Mesendoderm (in vitro differentiated cells): ENCODE results near the gene BAG3.

Source experiments
- DNase-seq: peaks from one replicate; pipeline ENCODE4 v3.0.0; 2013
- H2AK5ac ChIP-seq: 2 replicates; pipeline ENCODE4 v1.6.1; 2013; ENCODE audit warnings: low read length, inconsistent platforms
- H2BK120ac ChIP-seq: 2 replicates; pipeline ENCODE4 v1.6.1; 2013; ENCODE audit warnings: low read depth, mild to moderate bottlenecking, low read length, moderate library complexity, mixed read lengths
- H2BK15ac ChIP-seq: replicated peaks from 2 replicates; pipeline ENCODE4 v1.6.1; 2013; ENCODE audit warnings: low read depth, mild to moderate bottlenecking, moderate library complexity
- H2BK5ac ChIP-seq: 2 replicates; pipeline ENCODE4 v1.6.1; 2013; ENCODE audit warnings: low read length, inconsistent platforms
- H3K18ac ChIP-seq: 2 replicates; pipeline ENCODE4 v1.6.1; 2013; ENCODE audit warnings: mild to moderate bottlenecking, low read length, mixed read lengths
- H3K23ac ChIP-seq: one replicate; pipeline ENCODE4 v1.6.1; 2013; ENCODE audit warnings: low read length
- H3K27ac ChIP-seq: 2 replicates; pipeline ENCODE4 v1.5.1; 2013; ENCODE audit warnings: low read depth, mild to moderate bottlenecking, inconsistent platforms, low read length, moderate library complexity
- H3K27me3 ChIP-seq: 2 replicates; pipeline ENCODE4 v1.6.1; 2013; ENCODE audit warnings: low read length, control low read depth, mild to moderate bottlenecking, inconsistent platforms; ENCODE audit not compliant: insufficient read depth, poor library complexity
- H3K36me3 ChIP-seq: 2 replicates; pipeline ENCODE4 v1.6.1; 2013; ENCODE audit warnings: low read length, inconsistent platforms; ENCODE audit not compliant: control insufficient read depth, insufficient read depth
- H3K4ac ChIP-seq: one replicate; pipeline ENCODE4 v1.6.1; 2013; ENCODE audit warnings: low read depth, mild to moderate bottlenecking, low read length, moderate library complexity
- H3K4me1 ChIP-seq: 2 replicates; pipeline ENCODE4 v1.6.1; 2013; ENCODE audit warnings: low read depth, low read length, inconsistent platforms; ENCODE audit not compliant: control insufficient read depth
- H3K4me2 ChIP-seq: 2 replicates; pipeline ENCODE4 v1.6.1; 2013; ENCODE audit warnings: low read length
- H3K4me3 ChIP-seq: 2 replicates; pipeline ENCODE4 v1.5.1; 2013; ENCODE audit warnings: mild to moderate bottlenecking, low read length
- H3K56ac ChIP-seq: one replicate; pipeline ENCODE4 v1.6.1; 2013; ENCODE audit warnings: low read length
- H3K79me1 ChIP-seq: 2 replicates; pipeline ENCODE4 v1.6.1; 2013; ENCODE audit warnings: low read length, inconsistent platforms
- H3K79me2 ChIP-seq: 2 replicates; pipeline ENCODE4 v1.6.1; 2013; ENCODE audit warnings: mild to moderate bottlenecking, low read length; ENCODE audit not compliant: control insufficient read depth, insufficient read depth
- H3K9ac ChIP-seq: 2 replicates; pipeline ENCODE4 v1.6.1; 2013; ENCODE audit warnings: low read length, inconsistent platforms
- H4K5ac ChIP-seq: one replicate; pipeline ENCODE4 v1.6.1; 2013; ENCODE audit warnings: low read length
- H4K8ac ChIP-seq: one replicate; pipeline ENCODE4 v1.6.1; 2013; ENCODE audit warnings: low read depth, mild to moderate bottlenecking, control low read depth, low read length, moderate library complexity
- WGBS: extraction: QIAGEN DNeasy Blood & Tissue Kit; methylation state at CpG from one replicate; pipeline ENCODE4 v1.1.7; 2013; ENCODE audit warnings: low lambda C conversion rate, missing lambda C conversion rate; ENCODE audit not compliant: insufficient coverage; ENCODE audit errors: extremely low coverage; 5-methylcytosine and 5-hydroxymethylcytosine counted together

BAG3 gene

DNA sequence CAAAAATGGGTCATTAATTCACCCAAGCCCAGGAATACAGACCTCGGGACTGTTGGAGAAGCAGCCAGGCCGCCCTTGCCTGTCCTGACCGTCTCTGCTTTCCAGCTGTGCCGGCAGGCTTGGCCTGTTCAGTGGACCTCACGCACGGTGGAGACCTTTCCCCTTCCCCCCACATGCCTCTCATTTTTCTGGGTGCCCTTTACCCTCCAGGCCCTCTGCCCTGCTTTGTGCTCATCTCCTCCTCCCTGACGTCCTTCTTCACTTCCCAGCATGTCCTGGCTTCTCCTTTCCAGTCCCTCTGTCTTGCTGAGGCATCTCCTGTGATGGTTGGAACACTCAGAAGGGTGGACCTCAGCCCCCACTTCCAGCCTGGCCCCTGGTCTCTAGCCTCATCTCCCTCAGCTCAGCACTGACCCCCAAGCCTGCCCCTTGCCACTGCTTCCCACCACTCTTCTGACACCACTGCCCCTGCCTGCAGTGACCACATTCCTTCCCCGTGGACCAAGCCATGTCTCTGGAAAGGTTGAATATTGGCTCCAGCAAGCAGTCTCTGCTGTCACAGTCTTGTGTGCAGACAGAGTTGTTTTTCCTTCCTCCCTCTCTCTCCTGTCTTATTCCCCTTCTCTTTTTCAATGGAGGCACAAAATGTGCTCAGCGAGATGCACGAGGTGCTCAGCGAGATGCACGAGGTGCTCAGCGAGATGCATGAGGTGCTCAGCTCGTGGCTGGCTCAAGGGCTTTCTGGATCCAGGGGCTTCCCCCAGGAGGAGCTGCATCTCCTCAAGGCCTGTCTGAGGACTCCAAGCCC is 14.9 kb downstream of the BAG3 start:
- H2BK5ac ChIP-seq: no peak overlapping the region
- no peak overlapping the region for H4K8ac ChIP-seq
- H3K27ac ChIP-seq: no peak overlapping the region
- no peak overlapping the region for H3K4me3 ChIP-seq
- H3K4me1 ChIP-seq: peaks cover 18% of the 10 kb centered on the region
- H3K27me3 ChIP-seq: no peaks in the 10 kb centered on the region
- WGBS: no CpG with 5 or more reads among the region's 14 CpGs
- H2BK15ac ChIP-seq: no peak overlapping the region
- H3K18ac ChIP-seq: no peak overlapping the region
- no peak for DNase-seq
- H3K79me2 ChIP-seq: peaks cover 18% of the 10 kb centered on the region
- H2BK120ac ChIP-seq: no peak overlapping the region
- peaks cover 1% of the 10 kb centered on the region for H3K36me3 ChIP-seq
- no peak overlapping the region for H2AK5ac ChIP-seq
- H3K23ac ChIP-seq: no peak overlapping the region
- H3K56ac ChIP-seq: no peak overlapping the region
- H3K79me1 ChIP-seq: peaks cover 20% of the 10 kb centered on the region
- no peak overlapping the region for H3K4ac ChIP-seq
- H4K5ac ChIP-seq: no peak overlapping the region
- H3K9ac ChIP-seq: no peak overlapping the region
- no peak overlapping the region for H3K4me2 ChIP-seq

GRCh38 chr10:119666709-119667004 is 15.5 kb downstream of the BAG3 start:
- H3K27me3 ChIP-seq: no peaks in the 10 kb centered on the region
- no peak overlapping the region for H4K5ac ChIP-seq
- peaks cover 17% of the 10 kb centered on the region for H3K79me1 ChIP-seq
- H3K79me2 ChIP-seq: peaks cover 14% of the 10 kb centered on the region
- no peak overlapping the region for H2BK15ac ChIP-seq
- no peak overlapping the region for H3K27ac ChIP-seq
- H3K4me3 ChIP-seq: no peak overlapping the region
- H3K36me3 ChIP-seq: peaks cover 1% of the 10 kb centered on the region
- DNase-seq: no peak
- no peak overlapping the region for H3K4me2 ChIP-seq
- H2BK5ac ChIP-seq: no peak overlapping the region
- H2AK5ac ChIP-seq: no peak overlapping the region
- H3K9ac ChIP-seq: no peak overlapping the region
- no peak overlapping the region for H2BK120ac ChIP-seq
- H3K4ac ChIP-seq: no peak overlapping the region
- H4K8ac ChIP-seq: no peak overlapping the region
- no CpG with 5 or more reads among the region's 2 CpGs for WGBS
- H3K23ac ChIP-seq: no peak overlapping the region
- H3K56ac ChIP-seq: no peak overlapping the region
- no peak overlapping the region for H3K18ac ChIP-seq
- H3K4me1 ChIP-seq: peaks cover 18% of the 10 kb centered on the region

DNA sequence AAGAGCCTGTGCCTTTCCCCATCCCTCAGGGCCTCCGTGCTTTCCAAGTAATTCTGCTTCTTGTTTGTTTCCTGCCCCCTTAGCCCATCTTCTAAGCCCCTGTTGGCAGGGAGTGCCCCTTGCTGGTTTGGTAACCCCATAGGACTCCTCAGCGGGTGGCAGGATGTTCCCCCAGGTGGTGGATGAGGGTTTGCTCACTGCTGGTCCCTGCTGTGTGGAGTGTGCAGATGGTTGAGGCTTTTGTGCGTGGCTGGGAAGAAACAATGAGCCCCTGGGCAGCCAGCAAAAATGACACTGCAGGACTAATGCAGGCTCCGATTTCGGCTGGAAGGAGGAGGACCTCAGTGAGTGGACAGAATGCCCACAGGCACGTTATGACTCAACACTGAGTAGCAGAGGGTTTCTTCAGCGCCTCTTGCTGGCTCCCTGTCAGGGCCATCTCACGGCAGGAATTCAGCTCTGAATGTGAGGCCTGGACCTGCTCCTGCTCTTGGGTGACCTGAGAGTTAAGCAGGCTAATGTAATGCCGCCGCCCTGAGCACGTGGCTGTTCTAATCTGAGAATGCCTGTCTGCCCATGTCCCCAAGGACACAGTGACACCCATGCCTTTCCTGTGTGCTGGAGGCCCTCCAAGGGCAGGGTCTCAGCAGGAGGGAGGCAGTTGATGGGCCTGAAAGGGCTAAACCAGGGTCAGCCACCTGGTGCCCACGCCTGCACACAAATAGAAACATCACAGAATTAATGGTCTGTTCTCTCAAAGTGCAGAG is 16.6 kb downstream of the BAG3 start:
- Histone ChIP-seq H3K56ac (peak overlapping the region; percentile 2), H2BK5ac (no peak overlapping the region), H3K79me1 (peaks cover 14% of the 10 kb centered on the region), H3K79me2 (peaks cover 12% of the 10 kb centered on the region), H3K4me3 (no peak overlapping the region), H4K8ac (no peak overlapping the region), H3K27me3 (no peaks in the 10 kb centered on the region), H3K36me3 (peaks cover 1% of the 10 kb centered on the region), H3K4ac (no peak overlapping the region), H3K4me1 (peaks cover 18% of the 10 kb centered on the region), H2BK120ac (no peak overlapping the region), H2AK5ac (no peak overlapping the region), H3K27ac (no peak overlapping the region), H2BK15ac (no peak overlapping the region), H3K18ac (no peak overlapping the region), H3K9ac (no peak overlapping the region), H3K23ac (no peak overlapping the region), H4K5ac (no peak overlapping the region), H3K4me2 (no peak overlapping the region)
- no CpG with 5 or more reads among the region's 12 CpGs for WGBS
- peak; percentile 70 for DNase-seq

- no peaks in the 10 kb centered on the region for H3K27me3 ChIP-seq
- H3K4me3 ChIP-seq: no peak overlapping the region
- H3K4ac ChIP-seq: no peak overlapping the region
- H2BK5ac ChIP-seq: no peak overlapping the region
- no peak overlapping the region for H3K18ac ChIP-seq
- WGBS: no CpG with 5 or more reads among the region's 6 CpGs
- DNase-seq: no peak
- H2AK5ac ChIP-seq: no peak overlapping the region
- H4K8ac ChIP-seq: no peak overlapping the region
- no peak overlapping the region for H3K9ac ChIP-seq
- no peak overlapping the region for H3K27ac ChIP-seq
- H3K4me2 ChIP-seq: no peak overlapping the region
- no peak overlapping the region for H3K56ac ChIP-seq
- H2BK15ac ChIP-seq: no peak overlapping the region
- no peak overlapping the region for H2BK120ac ChIP-seq
- peaks cover 18% of the 10 kb centered on the region for H3K4me1 ChIP-seq
- H3K23ac ChIP-seq: no peak overlapping the region
- peaks cover 14% of the 10 kb centered on the region for H3K79me1 ChIP-seq
- H3K36me3 ChIP-seq: peaks cover 1% of the 10 kb centered on the region
- H4K5ac ChIP-seq: no peak overlapping the region
- peaks cover 12% of the 10 kb centered on the region for H3K79me2 ChIP-seq
Measured at GRCh38 chr10:119668461-119668860, 17.3 kb downstream of the BAG3 start.

- Histone ChIP-seq H3K27ac (no peak overlapping the region), H3K4ac (no peak overlapping the region), H4K5ac (no peak overlapping the region), H3K18ac (no peak overlapping the region), H3K4me2 (no peak overlapping the region), H2BK15ac (no peak overlapping the region), H3K9ac (no peak overlapping the region), H3K79me1 (peaks cover 14% of the 10 kb centered on the region), H3K23ac (no peak overlapping the region), H3K27me3 (no peaks in the 10 kb centered on the region), H4K8ac (no peak overlapping the region), H3K79me2 (peaks cover 11% of the 10 kb centered on the region), H3K56ac (no peak overlapping the region), H2BK120ac (no peak overlapping the region), H2AK5ac (no peak overlapping the region), H2BK5ac (no peak overlapping the region), H3K4me1 (peaks cover 16% of the 10 kb centered on the region), H3K4me3 (no peak overlapping the region), H3K36me3 (peaks cover 1% of the 10 kb centered on the region)
- DNase-seq: no peak
- no CpG with 5 or more reads among the region's 5 CpGs for WGBS
Measured at GRCh38 chr10:119669331-119669730, 18.2 kb downstream of the BAG3 start.
